Upper lobe of right lung (tissue), 1 donor: Measurements from ENCODE around the gene NDUFS6. TPM values are rescaled to one million over a fixed set of nuclear protein-coding genes. Genes with fewer than 3 reads are reported as not detected.

Source experiments
- ATAC-seq: fragments of 200-7000 bp; cut with Tn5 transposase; one replicate; pipeline ENCODE4 v1.9.1; 2020; ENCODE audit warnings: mild to moderate bottlenecking, moderate library complexity
- DNase-seq: peaks from one replicate; pipeline ENCODE4 v3.0.0-alpha.2; 2020
- H3K27ac ChIP-seq: fragments of 200-600 bp; one replicate; pipeline ENCODE4 v1.8.0; 2022
- H3K27me3 ChIP-seq: fragments of 200-600 bp; one replicate; pipeline ENCODE4 v1.8.0; 2022; ENCODE audit warnings: mild to moderate bottlenecking
- H3K36me3 ChIP-seq: fragments of 200-600 bp; one replicate; pipeline ENCODE4 v1.8.0; 2022
- H3K4me1 ChIP-seq: fragments of 200-600 bp; one replicate; pipeline ENCODE4 v1.8.0; 2022
- H3K4me3 ChIP-seq: fragments of 200-600 bp; one replicate; pipeline ENCODE4 v1.8.0; 2022; ENCODE audit warnings: mild to moderate bottlenecking
- H3K9me3 ChIP-seq: fragments of 200-600 bp; one replicate; pipeline ENCODE4 v1.8.0; 2022
- intact Hi-C: fragments of 100-400 bp; cut with DNase I; formaldehyde crosslinking; loops from one replicate; pipeline ENCODE4 v1.11.0; 2022
- total RNA-seq: library from RNA; stranded (reverse); fragmentation: NEBNext Ultra II Directional; extraction: Animal tissue kit (Norgen Biotek cat#: 25700); gene quantifications from one replicate; pipeline ENCODE4 v1.2.1, GENCODE V29; 2021
- TF ChIP-seq, protein P1 (sequence below): fragments of 200-600 bp; IDR thresholded peaks from one replicate; pipeline ENCODE4 v1.8.0; 2022; ENCODE audit warnings: antibody characterized with exemption
- donor health status: DM: no; HTN: yes; CAD: no; lungs with severe emphysema.

Gene NDUFS6
- total RNA-seq, 1 donor from 2014 or later: 23.5 TPM

DNA sequence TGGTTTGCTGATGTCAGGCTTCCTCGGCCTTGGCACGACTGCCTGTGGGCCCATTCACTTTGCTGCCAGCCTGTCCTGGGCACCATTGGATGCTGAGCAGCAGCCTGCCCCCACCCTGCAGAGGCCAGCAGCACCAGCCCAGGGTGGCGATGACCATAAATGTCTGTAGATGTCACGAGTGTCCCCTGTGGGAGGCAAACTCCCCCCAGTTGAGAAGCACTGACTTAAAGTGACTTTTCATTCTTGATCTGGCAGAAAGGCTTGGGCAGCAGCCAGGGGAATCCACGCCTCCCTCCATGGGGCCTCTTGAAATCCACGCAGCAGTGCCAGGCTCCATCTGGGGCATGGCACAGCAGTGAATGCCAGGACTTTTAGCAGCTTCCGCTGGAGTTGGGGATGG, 59.7 kb downstream of the NDUFS6 start:
- H3K9me3 ChIP-seq: no peaks in the 10 kb centered on the region
- ATAC-seq (no peak), DNase-seq (no peak)
- peaks cover 47% of the 10 kb centered on the region for H3K27me3 ChIP-seq
- intact Hi-C loops: no loop called here
- no peak overlapping the region for H3K27ac ChIP-seq
- no peaks in the 10 kb centered on the region for H3K4me1 ChIP-seq
- no peak overlapping the region for H3K4me3 ChIP-seq
- H3K36me3 ChIP-seq: no peaks in the 10 kb centered on the region
- TF ChIP-seq, protein P1, sequence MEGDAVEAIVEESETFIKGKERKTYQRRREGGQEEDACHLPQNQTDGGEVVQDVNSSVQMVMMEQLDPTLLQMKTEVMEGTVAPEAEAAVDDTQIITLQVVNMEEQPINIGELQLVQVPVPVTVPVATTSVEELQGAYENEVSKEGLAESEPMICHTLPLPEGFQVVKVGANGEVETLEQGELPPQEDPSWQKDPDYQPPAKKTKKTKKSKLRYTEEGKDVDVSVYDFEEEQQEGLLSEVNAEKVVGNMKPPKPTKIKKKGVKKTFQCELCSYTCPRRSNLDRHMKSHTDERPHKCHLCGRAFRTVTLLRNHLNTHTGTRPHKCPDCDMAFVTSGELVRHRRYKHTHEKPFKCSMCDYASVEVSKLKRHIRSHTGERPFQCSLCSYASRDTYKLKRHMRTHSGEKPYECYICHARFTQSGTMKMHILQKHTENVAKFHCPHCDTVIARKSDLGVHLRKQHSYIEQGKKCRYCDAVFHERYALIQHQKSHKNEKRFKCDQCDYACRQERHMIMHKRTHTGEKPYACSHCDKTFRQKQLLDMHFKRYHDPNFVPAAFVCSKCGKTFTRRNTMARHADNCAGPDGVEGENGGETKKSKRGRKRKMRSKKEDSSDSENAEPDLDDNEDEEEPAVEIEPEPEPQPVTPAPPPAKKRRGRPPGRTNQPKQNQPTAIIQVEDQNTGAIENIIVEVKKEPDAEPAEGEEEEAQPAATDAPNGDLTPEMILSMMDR: no peak

DNA sequence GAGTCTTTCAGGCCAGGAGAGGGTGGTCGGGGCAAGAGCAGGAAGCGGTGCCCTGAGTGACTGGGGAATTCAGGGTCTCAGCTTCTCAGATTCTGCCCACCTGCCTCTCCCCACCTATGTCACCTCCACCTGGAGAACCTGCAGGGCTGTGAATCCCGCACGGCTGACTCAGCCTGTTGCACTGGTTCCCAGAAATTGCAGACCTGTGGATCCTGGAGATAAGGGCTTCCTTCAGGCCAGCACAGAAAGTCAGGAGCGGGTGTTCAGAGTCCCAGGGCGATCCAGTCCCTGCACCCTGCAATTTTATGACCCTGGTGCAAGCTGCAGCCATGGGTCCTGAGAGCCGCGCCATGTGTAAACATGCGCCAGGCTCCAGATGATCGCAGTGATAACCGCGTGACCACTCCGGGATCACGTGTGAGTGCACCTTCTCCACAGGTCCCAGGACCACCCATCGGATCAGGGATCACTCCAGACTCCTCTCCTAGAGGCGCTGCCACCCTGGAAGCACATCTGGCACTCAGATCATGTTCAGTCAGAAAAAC, 63.8 kb downstream of the NDUFS6 start:
- H3K27me3 ChIP-seq: peaks cover 67% of the 10 kb centered on the region
- ATAC-seq (no peak), DNase-seq (no peak)
- no peak overlapping the region for H3K4me3 ChIP-seq
- TF ChIP-seq, protein P1: no peak
- H3K9me3 ChIP-seq: no peaks in the 10 kb centered on the region
- H3K27ac ChIP-seq: no peak overlapping the region
- no peaks in the 10 kb centered on the region for H3K4me1 ChIP-seq
- intact Hi-C loops: no loop called here
- no peaks in the 10 kb centered on the region for H3K36me3 ChIP-seq

DNA sequence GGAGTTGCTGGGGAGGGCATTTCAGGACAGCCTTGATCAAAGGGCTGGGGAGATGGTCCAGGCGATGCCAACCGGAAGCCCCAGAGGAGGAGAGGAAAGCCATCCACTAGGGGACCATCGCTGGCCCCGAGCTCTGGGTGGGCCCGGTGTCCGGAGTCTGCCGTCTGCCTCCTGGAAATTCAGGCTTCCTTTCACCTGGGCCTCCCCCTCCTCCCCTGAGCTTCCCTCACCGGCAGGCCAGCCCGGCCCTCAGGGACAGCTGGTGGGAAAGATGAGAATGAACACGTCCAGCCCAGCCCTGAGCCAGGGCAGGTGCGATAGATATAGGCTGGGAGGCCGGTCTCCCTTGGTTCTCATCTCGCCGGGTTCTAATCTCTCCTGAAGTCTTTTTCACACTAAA, 64.3 kb downstream of the NDUFS6 start:
- Histone ChIP-seq H3K4me3 (no peak overlapping the region), H3K9me3 (no peaks in the 10 kb centered on the region), H3K4me1 (no peaks in the 10 kb centered on the region), H3K36me3 (no peaks in the 10 kb centered on the region), H3K27me3 (peaks cover 67% of the 10 kb centered on the region), H3K27ac (no peak overlapping the region)
- TF ChIP-seq, protein P1: no peak
- ATAC-seq: no peak
- no peak for DNase-seq
- intact Hi-C loops: no loop called here

Other genes with a start within 250 kb of the NDUFS6 start
- gene MRPL36, start 1.6 kb upstream of the NDUFS6 start, total RNA-seq: 29.4 TPM
- not detected for gene IRX4, start 81.5 kb downstream of the NDUFS6 start, total RNA-seq